Measurements from ENCODE around the gene ITSN2. TPM values are rescaled to one million over a fixed set of nuclear protein-coding genes. Genes with fewer than 3 reads are reported as not detected.

The ITSN2 gene
- total and polyA plus RNA-seq, 4 donors: 10.1 to 32.4 (median 21.6) TPM

DNA sequence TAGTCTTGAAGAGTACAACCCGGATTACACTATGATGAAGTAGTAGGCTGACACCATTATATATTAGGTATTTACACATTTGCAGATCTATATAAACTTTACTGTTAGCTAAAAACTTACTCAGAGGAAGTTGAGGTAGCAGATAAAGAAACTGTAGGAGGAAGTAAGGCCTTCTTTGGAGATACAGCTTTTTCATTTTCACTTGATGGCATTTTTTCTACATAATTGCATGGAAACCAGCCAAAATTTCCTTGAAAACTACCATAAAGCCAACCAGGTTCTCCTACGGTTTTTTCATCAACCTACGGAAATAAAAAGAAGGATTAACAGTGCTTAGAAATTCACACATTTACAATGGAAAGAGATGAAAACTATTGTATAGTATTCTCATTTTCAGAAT is 98.9 kb downstream of the ITSN2 start:
- no peak for TF ChIP-seq EGR1 (IDR thresholded peaks at IDR 0.05; ENCODE audit: low read depth in 2 of 2)
- TF ChIP-seq YY1 (IDR thresholded peaks at IDR 0.05): no peak
- H3K27me3 ChIP-seq (ENCODE audit: control insufficient read depth in 4 of 4, insufficient read depth in 4 of 4, low read length in 3 of 4): no peaks in the 10 kb centered on the region
- peaks cover 6 to 22% (median 20%) of the 10 kb centered on the region in 4 donors for H3K36me3 ChIP-seq (ENCODE audit: control insufficient read depth in 4 of 4, insufficient read depth in 3 of 4, low read depth in 1 of 4, low read length in 3 of 4)
- no peak overlapping the region for H3K4me3 ChIP-seq (ENCODE audit: low read depth in 1 of 3, low read length in 3 of 3)
- no peak overlapping the region for H3K9ac ChIP-seq (ENCODE audit: low read depth in 1 of 2, low read length in 2 of 2)
- no peaks in the 10 kb centered on the region for H3K9me3 ChIP-seq (ENCODE audit: control insufficient read depth in 4 of 4, low read length in 3 of 4)
- no peaks in the 10 kb centered on the region for H3K4me1 ChIP-seq (ENCODE audit: control insufficient read depth in 4 of 4, insufficient read depth in 4 of 4, low read length in 3 of 4)
- DNase-seq (ENCODE audit: low spot score): no peak
- H3K27ac ChIP-seq (ENCODE audit: low read depth in 1 of 2, low read length in 2 of 2): no peak overlapping the region
- 76% methylated on average over 3 of the region's 3 CpGs for WGBS

- Histone ChIP-seq H3K4me3 (ENCODE audit: low read depth in 1 of 3, low read length in 3 of 3) (no peak overlapping the region), H3K27ac (ENCODE audit: low read depth in 1 of 2, low read length in 2 of 2) (no peak overlapping the region), H3K9me3 (ENCODE audit: control insufficient read depth in 4 of 4, low read length in 3 of 4) (no peaks in the 10 kb centered on the region), H3K4me1 (ENCODE audit: control insufficient read depth in 4 of 4, insufficient read depth in 4 of 4, low read length in 3 of 4) (no peaks in the 10 kb centered on the region), H3K9ac (ENCODE audit: low read depth in 1 of 2, low read length in 2 of 2) (no peak overlapping the region), H3K27me3 (ENCODE audit: control insufficient read depth in 4 of 4, insufficient read depth in 4 of 4, low read length in 3 of 4) (no peaks in the 10 kb centered on the region), H3K36me3 (ENCODE audit: control insufficient read depth in 4 of 4, insufficient read depth in 3 of 4, low read depth in 1 of 4, low read length in 3 of 4) (peaks cover 4 to 22% (median 19%) of the 10 kb centered on the region in 4 donors)
- WGBS: 78% methylated on average over 2 of the region's 2 CpGs
- TF ChIP-seq GABPA (IDR thresholded peaks at IDR 0.05 in 1 of 2, conservative IDR thresholded peaks at IDR 0.05 in 1 of 2) (no peak), RXRA (IDR thresholded peaks at IDR 0.05) (no peak), RAD21 (IDR thresholded peaks at IDR 0.05) (no peak)
- TF ChIP-seq, protein P1, sequence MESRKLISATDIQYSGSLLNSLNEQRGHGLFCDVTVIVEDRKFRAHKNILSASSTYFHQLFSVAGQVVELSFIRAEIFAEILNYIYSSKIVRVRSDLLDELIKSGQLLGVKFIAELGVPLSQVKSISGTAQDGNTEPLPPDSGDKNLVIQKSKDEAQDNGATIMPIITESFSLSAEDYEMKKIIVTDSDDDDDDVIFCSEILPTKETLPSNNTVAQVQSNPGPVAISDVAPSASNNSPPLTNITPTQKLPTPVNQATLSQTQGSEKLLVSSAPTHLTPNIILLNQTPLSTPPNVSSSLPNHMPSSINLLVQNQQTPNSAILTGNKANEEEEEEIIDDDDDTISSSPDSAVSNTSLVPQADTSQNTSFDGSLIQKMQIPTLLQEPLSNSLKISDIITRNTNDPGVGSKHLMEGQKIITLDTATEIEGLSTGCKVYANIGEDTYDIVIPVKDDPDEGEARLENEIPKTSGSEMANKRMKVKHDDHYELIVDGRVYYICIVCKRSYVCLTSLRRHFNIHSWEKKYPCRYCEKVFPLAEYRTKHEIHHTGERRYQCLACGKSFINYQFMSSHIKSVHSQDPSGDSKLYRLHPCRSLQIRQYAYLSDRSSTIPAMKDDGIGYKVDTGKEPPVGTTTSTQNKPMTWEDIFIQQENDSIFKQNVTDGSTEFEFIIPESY (IDR thresholded peaks at IDR 0.05): no peak
- DNase-seq (ENCODE audit: low spot score): no peak
These were observed 101.0 kb downstream of the ITSN2 start for GRCh38 chr2:24259316-24259715.

GRCh38 chr2:24258718-24259117 is 101.6 kb downstream of the ITSN2 start:
- H3K27me3 ChIP-seq (ENCODE audit: control insufficient read depth in 4 of 4, insufficient read depth in 4 of 4, low read length in 3 of 4): no peaks in the 10 kb centered on the region
- no peak overlapping the region for H3K4me3 ChIP-seq (ENCODE audit: low read depth in 1 of 3, low read length in 3 of 3)
- no peak for TF ChIP-seq HNF4A (conservative IDR thresholded peaks at IDR 0.05)
- no peak for TF ChIP-seq RAD21 (IDR thresholded peaks at IDR 0.05)
- TF ChIP-seq RXRA (IDR thresholded peaks at IDR 0.05): no peak
- no peak for TF ChIP-seq FOXA2 (IDR thresholded peaks at IDR 0.05)
- no peak for TF ChIP-seq HNF4G (IDR thresholded peaks at IDR 0.05)
- TF ChIP-seq SP1 (IDR thresholded peaks at IDR 0.05): no peak
- no peak for TF ChIP-seq MAX (IDR thresholded peaks at IDR 0.05)
- TF ChIP-seq GABPA (IDR thresholded peaks at IDR 0.05 in 1 of 2, conservative IDR thresholded peaks at IDR 0.05 in 1 of 2): no peak
- TF ChIP-seq ATF3 (IDR thresholded peaks at IDR 0.05): no peak
- TF ChIP-seq, protein P2, sequence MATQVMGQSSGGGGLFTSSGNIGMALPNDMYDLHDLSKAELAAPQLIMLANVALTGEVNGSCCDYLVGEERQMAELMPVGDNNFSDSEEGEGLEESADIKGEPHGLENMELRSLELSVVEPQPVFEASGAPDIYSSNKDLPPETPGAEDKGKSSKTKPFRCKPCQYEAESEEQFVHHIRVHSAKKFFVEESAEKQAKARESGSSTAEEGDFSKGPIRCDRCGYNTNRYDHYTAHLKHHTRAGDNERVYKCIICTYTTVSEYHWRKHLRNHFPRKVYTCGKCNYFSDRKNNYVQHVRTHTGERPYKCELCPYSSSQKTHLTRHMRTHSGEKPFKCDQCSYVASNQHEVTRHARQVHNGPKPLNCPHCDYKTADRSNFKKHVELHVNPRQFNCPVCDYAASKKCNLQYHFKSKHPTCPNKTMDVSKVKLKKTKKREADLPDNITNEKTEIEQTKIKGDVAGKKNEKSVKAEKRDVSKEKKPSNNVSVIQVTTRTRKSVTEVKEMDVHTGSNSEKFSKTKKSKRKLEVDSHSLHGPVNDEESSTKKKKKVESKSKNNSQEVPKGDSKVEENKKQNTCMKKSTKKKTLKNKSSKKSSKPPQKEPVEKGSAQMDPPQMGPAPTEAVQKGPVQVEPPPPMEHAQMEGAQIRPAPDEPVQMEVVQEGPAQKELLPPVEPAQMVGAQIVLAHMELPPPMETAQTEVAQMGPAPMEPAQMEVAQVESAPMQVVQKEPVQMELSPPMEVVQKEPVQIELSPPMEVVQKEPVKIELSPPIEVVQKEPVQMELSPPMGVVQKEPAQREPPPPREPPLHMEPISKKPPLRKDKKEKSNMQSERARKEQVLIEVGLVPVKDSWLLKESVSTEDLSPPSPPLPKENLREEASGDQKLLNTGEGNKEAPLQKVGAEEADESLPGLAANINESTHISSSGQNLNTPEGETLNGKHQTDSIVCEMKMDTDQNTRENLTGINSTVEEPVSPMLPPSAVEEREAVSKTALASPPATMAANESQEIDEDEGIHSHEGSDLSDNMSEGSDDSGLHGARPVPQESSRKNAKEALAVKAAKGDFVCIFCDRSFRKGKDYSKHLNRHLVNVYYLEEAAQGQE (IDR thresholded peaks at IDR 0.05): no peak
- TF ChIP-seq NR2F2 (IDR thresholded peaks at IDR 0.05): no peak
- TF ChIP-seq CTCF (IDR thresholded peaks at IDR 0.05; ENCODE audit: low read depth, low read length, missing input control): no peak
- H3K9ac ChIP-seq (ENCODE audit: low read depth in 1 of 2, low read length in 2 of 2): no peak overlapping the region
- DNase-seq (ENCODE audit: low spot score): no peak
- no peaks in the 10 kb centered on the region for H3K4me1 ChIP-seq (ENCODE audit: control insufficient read depth in 4 of 4, insufficient read depth in 4 of 4, low read length in 3 of 4)
- H3K27ac ChIP-seq (ENCODE audit: low read depth in 1 of 2, low read length in 2 of 2): no peak overlapping the region
- H3K9me3 ChIP-seq (ENCODE audit: control insufficient read depth in 4 of 4, low read length in 3 of 4): no peaks in the 10 kb centered on the region
- peaks cover 2 to 28% (median 21%) of the 10 kb centered on the region in 4 donors for H3K36me3 ChIP-seq (ENCODE audit: control insufficient read depth in 4 of 4, insufficient read depth in 3 of 4, low read depth in 1 of 4, low read length in 3 of 4)
